Skeletal muscle cell (primary cell): ENCODE data around the gene CHSY1.

Experiments
- DNase-seq: peaks from one replicate; pipeline ENCODE4 v3.0.0-alpha.2; 2010; ENCODE audit warnings: low read depth
- H3K4me3 ChIP-seq: 2 replicates; pipeline ENCODE4 v1.5.1; 2011; ENCODE audit warnings: low read depth, mild to moderate bottlenecking, control low read depth, low read length, moderate library complexity

The CHSY1 gene

DNA sequence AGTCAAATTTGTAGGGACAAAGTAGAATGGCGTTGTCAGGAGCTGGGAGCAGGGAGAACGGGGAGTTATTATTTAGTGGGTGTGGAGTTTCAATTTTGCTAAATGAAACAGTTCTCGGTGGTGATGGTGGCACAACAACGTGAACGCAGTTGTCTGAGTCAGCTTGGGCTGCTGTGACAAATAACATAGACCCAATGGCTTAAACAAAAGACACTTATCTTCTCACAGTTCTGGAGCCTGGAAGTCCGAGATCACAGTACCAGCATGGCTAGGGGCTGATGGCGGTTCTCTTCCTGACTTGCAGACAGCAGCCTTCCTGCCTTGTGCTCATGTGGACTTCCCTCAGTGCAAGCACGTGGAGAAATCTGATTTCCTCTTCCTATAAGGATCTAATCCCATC lies 90.2 kb downstream of the CHSY1 start:
- H3K4me3 ChIP-seq = no peak overlapping the region
- no peak for DNase-seq

DNA sequence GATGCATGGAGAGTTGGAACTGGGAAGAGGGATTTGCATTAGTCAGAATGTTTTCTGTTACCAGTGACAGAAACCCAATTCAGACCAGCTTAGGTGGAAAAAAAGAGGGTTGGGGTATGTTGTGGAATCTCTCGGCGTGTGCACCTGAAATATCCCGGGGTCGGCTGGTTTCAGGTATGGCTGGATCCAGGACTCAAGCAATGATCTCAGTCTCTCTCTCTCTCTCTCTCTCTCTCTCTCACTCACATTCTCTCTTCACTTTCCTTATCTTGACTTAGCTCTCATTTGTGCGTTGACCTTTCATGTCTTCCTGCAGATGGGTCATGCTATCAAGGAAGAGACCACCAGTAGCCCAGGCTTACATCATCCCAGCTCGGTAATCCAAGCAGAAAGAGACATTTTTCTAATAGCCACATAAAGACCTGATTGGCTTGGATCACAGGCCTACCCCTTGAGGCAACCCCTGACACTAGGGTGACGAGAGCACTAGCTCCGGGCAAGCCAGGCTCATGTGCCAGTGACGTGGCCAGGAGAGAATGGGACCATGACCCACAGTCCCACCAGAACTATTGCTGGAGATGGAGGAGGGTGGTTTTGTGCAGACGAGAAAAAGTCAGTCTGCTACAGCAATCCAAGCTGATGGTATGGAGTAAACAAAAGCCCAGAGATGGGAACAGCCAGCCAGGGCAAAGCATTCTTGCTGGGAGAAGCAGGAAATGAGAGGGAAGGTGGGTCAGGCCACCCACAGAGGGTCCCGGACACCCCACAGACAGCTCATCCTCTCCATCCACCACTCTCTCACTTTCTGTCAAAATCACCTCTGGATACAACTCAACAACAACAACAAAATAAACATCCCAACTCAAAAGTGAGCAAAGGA lies 91.7 kb downstream of the CHSY1 start:
- no peak for DNase-seq
- no peak overlapping the region for H3K4me3 ChIP-seq

DNA sequence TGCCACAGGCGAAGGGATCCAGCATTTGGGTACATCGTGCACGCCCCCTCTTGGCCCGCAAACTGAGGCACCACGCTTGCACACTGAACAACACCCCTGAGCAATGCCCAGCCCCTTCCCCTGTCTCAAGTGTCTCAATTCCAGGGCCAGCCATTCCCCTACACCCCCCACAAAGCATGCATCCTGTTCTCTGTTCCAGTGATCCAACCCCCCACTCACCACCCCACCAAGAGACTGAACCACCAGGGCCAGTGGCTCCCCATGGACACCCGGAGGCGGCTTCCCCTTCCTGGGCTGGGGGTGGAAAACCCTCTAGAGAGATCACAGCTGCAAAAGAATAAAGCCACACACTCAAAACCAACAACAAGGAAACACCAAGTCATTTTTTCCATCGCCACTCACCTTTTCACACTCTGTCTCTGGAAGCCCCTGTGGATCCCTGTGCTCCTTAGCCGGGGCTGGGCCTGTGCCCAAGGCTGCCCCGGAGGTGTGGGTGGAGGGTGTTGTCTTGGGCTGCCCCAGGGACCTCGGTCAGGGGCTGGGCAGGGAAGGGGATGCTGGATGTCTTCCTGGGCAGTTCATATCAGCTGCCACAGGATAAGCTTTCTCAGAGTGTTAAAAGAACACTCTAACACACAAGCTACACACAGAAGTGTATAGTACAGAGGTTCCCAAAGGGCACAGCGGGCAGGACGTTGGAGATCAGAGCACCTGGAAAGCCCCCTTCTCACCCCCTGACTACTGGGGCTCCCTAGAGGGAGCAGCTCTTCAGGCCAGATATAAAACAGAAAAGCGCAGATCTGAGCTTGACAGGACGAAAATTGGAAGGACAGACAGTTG lies 92.5 kb downstream of the CHSY1 start:
- H3K4me3 ChIP-seq = no peak overlapping the region
- DNase-seq = no peak

DNA sequence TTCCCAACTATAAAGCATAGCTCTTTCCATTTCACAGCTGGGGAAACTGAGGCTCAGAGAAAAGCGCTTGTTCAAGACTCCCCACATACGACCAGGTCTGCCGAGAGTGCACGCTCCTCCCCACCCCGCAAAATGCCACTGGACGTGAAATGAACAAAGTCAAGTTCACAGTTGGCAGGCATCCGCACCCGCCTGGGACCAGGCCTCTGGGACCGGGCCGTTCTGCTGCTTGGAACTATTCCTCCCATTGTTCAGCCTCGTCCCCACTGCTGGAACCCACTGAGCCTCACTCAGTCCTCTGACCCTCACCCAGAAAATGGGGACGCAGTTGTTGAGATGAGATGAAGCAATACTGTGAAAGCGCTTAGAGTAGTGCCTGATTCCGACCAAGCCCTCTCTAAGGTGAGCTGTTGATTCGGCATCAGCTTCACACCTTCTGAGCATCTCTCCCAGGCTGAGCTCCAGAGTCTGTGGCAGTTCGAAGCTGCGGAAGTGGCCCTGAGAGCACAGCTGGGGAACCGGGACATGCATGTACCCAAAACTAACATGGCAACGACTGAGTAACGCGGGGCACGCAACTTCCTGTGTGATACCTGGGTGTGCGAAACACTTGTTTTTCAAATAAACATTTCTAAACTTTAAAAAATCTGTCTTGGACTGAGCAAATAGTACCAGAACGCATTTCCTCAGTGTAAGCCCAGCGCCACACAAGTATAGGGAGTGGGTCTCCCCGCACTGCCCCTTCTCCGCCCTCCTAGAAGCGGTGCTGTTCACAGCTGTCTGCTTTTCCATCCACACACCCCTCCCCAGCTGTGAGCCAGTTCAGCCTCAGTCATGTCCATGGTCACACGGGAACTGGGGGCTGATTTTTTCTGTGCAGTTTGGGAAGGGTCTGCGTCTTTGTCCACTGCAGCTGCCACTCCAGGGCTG lies 93.4 kb downstream of the CHSY1 start:
- no peak overlapping the region for H3K4me3 ChIP-seq
- no peak for DNase-seq

DNA sequence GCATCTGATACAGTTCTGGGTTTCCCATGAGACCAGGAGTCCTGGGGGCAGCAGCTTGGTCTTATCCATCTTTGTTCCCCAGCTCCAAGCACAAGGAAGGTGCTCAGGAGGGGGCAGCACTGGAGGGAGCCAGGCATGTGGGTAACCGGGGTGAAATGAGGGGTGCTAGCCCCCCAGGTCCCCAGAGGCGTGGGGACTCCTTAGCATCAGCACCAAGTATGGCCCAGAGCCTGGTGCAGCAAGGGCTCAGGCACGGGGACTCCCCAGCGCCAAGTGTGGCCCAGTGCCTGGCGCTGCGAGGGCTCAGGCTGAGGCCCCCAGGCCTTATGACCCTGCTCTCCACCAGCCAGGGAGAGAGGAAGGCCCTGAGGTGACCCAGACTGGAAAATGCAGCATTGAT lies 94.1 kb downstream of the CHSY1 start:
- H3K4me3 ChIP-seq = no peak overlapping the region
- DNase-seq = no peak

DNA sequence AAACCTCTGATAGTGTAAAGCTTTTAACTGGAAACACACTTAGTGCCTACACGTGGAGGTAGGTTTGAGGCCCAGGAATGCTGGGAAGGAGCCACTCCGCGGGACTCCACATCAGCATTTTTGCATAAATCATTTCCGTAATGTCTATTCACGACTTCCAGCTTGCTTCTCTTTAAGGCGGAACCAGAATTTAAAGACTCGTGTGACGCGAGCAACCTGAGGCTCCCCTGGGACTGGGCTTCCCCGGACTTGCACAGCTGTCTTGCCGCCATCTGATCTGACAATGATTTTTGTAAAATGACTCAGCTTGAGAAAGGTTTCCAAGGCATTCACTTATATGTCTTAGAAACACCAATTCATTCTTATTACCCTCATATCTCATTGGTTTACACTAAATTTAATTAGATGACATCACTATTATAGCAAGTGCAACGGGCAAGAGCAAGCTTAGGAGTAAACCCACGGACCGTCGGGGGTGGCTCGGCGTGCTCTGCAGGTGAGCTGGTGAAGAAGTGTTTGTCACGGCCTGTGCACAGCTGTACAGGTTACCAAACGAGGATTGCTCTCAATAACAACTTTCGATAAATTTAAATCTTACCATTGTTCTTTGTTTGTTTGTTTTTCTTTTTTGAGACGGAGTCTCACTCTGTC lies 95.2 kb downstream of the CHSY1 start:
- DNase-seq = peak; percentile 79

DNA sequence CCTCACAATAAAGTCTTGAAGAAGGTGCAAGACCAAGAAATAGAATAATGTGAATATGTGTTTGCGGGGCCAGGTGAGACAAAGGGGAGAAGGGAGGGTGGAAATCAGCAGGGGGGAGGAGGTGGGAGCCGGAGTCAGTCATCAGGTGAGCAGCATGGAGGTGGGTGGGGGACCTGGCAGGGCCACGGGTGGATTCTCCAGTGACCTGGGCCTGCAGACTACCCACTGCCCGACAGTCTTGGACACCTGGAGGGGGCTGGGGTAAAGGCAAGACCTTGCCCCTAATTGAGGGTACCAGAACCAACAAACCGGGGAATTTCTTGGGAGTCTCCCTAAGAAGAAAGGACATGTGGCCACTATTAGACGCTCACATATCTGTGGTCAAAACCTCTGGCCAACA lies 95.8 kb downstream of the CHSY1 start:
- DNase-seq = no peak
- H3K4me3 ChIP-seq = no peak overlapping the region

More for the DNA sequence above, 95.2 kb downstream of the CHSY1 start:
- H3K4me3 ChIP-seq = no peak overlapping the region

DNA sequence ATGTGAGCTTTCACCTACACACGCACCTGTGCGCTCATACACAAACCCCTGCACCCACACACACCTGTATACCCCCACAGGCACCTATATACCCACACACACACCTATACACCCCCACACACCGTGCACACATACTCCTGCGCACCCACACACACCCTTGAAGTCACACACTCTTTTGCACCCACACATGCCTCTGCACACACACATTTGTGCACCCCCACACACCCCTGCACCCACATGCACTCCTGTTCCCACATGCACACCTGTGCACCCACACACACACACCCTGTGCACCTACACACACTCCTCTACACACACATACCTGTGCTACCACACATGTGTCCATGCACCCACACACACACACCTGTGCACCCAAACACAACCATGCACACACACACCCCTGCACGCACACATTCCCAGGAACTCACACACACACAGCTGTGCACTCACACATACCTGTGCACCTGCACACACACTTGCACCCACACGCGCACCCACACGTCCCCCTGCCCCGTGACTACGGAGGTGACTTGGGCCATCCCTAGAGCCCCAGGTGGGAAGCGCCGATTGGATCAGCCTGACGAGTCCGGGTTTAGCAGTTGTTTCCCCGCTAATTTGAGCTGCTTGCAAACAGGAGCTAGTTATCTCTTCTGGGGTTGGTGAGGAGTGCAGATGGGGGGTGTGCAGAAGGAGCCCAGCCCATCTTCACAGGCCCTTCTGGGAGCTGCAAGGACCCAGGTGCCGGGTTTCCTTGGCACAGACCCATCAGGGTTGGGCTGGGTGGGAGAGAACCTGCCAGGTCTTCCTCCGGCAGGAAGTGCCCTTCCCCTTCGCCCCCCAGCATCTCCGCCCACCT lies 97.8 kb downstream of the CHSY1 start:
- no peak for DNase-seq

DNA sequence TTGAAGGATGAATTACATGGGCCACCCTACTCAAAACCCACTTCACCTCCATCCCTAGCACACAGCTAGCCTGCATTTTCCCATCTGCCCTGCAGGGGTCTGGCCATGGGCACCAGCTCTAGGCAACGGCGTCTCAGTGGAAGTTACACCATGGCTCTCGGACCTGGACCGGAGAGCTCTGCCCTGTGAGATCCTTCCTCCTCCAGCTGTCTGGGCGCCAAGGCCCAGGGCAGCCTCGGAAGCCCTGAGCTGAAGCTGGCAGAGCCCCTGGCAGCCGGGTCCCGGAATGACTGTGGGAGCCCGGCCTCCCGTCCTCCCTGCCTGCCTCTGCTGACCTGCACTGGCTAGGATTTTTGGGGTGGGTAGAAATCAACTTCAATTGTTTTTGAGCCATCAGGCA lies 98.9 kb downstream of the CHSY1 start:
- no peak for DNase-seq
- H3K4me3 ChIP-seq = no peak overlapping the region

More for the DNA sequence above, 97.8 kb downstream of the CHSY1 start:
- no peak overlapping the region for H3K4me3 ChIP-seq

DNA sequence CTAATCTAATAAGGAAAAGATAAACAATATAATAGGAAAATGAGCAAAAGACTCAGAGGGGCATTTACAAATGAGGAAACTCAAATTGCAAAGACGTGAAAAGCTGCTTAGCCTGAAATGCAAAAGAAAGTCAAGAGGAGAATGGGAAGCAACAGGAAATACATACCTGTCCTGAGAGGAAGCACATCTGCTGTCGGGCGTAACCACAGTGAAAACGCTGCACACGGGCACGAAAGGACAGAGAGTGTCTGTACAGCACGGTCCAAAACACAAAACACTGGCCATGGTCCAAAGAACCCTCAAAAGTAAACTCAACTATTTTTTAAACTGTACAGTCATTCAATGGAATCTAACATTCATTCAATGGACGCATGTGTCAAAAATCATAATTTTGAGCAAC lies 100.6 kb downstream of the CHSY1 start:
- no peak for DNase-seq
- no peak overlapping the region for H3K4me3 ChIP-seq

DNA sequence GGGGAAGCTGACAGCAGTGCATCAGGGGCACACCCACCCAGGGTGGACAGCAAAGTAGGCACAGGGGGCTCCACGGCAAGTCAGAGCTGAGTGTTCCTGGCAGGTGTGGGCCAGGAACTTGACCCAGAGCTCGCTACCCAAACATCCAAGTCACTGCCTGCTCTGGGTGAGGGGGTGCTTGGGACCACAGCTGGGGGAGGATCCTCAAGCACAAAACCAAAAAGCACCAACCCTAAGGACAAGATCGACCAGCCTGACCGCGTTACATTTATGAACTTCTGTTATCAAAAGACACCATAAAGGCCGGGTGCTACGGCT lies 101.2 kb downstream of the CHSY1 start:
- no peak overlapping the region for H3K4me3 ChIP-seq
- DNase-seq = no peak

DNA sequence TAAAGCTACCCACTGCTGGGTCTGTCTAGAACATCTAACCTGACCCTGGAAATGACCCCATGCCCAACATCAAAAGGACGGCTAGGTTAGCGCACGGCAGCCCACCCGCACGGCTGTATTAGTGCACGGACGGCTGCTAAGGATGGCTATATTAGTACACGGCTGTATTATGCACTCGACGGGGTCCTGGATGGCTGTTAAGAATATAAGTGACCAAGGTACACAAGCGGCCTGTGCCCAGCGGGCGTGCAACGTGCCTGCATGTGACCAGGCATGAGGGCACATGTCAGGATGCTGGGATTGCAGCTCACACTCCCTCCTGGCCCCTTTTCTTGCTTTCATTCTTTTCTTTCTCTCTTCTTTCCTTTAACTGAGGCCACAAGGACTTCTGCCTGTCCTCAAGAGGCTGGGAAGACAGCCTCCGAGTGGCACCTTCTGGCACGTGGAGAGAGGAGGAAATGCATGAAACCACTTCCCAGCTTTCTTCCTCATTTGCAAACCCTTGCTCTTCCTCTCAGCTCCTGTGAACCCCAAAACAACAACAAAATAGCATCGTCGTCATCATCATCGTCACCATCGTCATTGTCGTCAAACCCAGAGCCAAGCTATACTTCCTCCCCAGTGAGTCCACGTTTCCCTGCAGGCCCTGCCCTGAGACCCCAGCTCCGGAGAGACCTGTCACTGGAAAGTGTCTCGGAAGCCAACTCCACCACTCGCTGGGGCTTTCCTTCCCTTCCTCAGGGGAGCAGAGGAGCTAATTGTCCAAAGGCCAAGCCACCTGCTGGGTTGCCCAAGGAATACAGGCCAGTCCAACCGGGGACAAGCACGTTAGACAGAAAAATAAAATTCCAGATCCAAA lies 101.8 kb downstream of the CHSY1 start:
- no peak for DNase-seq
- no peak overlapping the region for H3K4me3 ChIP-seq

DNA sequence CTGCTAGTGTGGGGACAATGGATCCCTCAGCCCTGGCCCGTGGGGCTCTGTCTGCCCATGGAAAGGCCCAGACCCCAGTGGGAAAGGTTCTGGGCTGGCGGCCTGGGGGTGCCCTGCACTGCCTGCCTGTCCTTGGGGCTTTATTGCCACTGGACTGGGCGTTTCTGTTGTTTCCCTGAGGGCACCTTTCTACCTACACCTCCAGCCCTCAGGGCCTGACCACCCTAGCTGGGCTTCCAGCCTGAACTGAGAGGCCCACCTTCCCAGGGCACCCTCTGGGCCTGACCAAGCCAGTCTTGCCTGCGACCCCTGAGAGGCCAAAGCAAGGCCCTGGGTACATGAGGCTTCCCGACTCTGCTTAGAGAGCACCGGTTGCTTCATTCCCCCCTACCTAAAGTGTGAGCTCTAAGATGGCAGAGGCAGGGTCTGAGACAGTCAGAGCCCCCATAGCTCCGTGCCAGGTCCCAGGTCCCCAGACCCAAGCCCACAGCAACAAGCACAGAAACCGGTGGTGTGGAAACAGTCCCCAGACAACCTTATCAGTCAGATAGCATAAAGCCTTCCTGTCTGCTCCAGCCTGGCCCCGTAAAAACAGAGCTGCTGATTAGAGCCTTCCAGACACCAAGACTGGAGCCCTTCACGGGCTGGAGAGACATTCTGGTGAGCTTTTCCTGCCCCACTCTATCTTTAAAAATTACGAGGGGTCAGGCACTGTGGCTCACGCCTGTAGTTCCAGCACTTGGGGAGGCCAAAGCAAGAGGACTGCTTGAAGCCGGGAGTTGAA lies 102.8 kb downstream of the CHSY1 start:
- no peak overlapping the region for H3K4me3 ChIP-seq
- DNase-seq = no peak

DNA sequence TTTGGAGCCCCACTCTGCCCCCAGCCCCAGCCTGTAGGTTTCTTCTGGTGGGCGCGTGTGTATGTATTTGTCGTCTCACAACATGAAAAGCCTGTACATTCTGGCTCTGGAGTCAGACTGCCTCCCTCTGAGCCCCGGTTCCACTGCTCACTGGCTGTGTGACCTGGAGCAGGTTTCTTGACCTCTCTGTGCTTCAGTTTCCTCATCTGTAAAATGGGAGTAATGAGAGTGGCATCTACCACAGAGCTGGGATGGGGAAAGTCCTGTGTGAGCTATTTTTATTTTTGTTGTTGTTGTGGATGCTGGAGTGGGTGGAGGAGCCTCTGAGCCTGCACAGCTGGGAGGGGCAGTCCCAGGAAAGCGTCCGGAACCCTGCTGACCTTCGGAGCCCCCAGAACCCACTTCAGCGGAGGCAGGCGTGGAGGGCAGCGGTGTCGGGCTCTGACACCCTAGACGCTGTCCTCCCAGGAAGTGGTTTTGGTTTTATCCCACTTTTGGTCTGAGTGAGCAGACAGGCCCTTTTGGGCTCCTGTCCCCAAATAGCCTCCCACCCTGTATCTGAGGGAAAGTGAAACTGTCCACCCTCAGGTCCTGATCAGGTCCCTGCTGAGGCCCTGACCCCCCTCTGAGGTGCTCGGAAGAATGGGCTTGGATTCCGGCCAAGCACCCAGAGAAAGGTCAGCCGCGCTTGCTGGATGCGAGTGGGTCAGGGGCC lies 103.5 kb downstream of the CHSY1 start:
- DNase-seq = no peak
- no peak overlapping the region for H3K4me3 ChIP-seq

DNA sequence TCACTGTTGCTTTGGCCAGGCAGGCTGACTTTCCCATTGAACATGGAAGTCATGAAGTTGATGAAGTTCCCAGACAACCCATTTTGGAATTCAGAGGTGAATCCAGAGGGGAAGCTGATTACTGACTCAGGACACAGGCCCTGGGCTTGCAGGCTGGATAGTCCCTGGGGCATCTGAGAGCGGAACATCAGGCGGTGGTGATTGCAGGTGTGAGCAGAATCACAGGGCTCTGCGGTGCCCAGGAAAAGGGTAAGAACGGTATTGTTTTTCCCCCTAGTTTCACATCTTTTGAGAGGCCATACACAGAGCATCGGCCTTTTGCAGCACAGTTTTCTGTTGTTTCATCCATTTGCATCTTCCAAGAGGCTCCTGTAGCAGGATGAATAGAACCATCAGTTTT lies 104.7 kb downstream of the CHSY1 start:
- no peak for DNase-seq
- no peak overlapping the region for H3K4me3 ChIP-seq

DNA sequence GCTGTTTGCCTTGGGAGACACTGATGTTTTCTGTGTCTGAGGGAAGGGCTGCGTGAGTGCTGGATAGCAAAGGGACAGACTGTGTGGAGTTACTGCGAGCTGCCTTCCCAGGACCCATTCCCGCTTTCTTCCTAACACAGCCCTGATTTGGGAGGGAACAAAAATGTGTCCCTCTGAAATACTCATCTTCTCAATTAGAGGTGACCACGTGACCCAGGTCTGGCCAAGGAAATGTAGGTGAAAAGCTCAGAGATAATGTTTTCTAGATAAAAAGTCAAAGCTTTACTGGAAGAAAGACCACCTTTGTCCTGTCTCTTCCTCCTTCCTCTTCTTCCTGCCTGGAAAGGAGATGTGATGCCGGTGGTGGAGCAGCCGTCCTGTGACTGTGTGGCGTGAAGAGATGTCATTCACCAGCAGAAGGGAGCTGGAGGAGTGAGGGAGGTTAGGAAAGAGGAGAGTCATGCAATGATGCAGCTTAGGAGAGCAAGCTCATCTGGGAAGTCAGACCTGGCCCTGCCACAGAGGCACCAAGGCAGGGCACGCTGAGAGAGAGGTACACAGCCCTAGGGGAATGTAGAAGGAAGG lies 105.6 kb downstream of the CHSY1 start:
- no peak for DNase-seq
- no peak overlapping the region for H3K4me3 ChIP-seq
